Spleen (tissue), 11 donors: ENCODE measurements around the gene LGALS8. TPM values are rescaled to one million over a fixed set of nuclear protein-coding genes. Genes with fewer than 3 reads are reported as not detected.

Experiments
- DNase-seq: peaks from one replicate; pipeline ENCODE4 v3.0.0-alpha.2; 2020
- H3K27ac ChIP-seq, 8 donors: fragments of 200-600 bp; sonication (generic) in 7 of 8; 1 replicate in 4 of 8; 2 replicates in 4 of 8; pipeline versions ENCODE4 v1.5.0 to v1.8.0; 2016 to 2021; ENCODE audit warnings: inconsistent platforms in 4 of 8, mild to moderate bottlenecking in 4 of 8, moderate library complexity in 1 of 8
- H3K27me3 ChIP-seq, 7 donors: fragments of 200-600 bp; sonication (generic) in 6 of 7; replicated peaks in 1 of 7; 1 replicate in 4 of 7; 2 replicates in 3 of 7; pipeline versions ENCODE4 v1.5.0 to v1.8.0; 2016 to 2021; ENCODE audit warnings: inconsistent platforms in 3 of 7, mild to moderate bottlenecking in 1 of 7
- H3K36me3 ChIP-seq, 6 donors: fragments of 200-600 bp; sonication (generic) in 5 of 6; 1 replicate in 4 of 6; 2 replicates in 2 of 6; pipeline versions ENCODE4 v1.5.0 to v1.8.0; 2016 to 2021; ENCODE audit warnings: inconsistent platforms in 2 of 6
- H3K4me1 ChIP-seq, 6 donors: fragments of 200-600 bp; sonication (generic) in 5 of 6; 1 replicate in 3 of 6; 2 replicates in 3 of 6; pipeline versions ENCODE4 v1.5.0 to v1.8.0; 2016 to 2021; ENCODE audit warnings: inconsistent platforms in 3 of 6
- H3K4me3 ChIP-seq, 8 donors: fragments of 200-600 bp; sonication (generic) in 7 of 8; 1 replicate in 4 of 8; 2 replicates in 4 of 8; pipeline versions ENCODE4 v1.5.0 to v1.8.0; 2016 to 2021; ENCODE audit warnings: inconsistent platforms in 4 of 8, mild to moderate bottlenecking in 4 of 8, moderate library complexity in 2 of 8
- H3K9me3 ChIP-seq, 8 donors: fragments of 200-600 bp; sonication (generic) in 7 of 8; 1 replicate in 4 of 8; 2 replicates in 4 of 8; pipeline versions ENCODE4 v1.5.0 to v1.8.0; 2016 to 2021; ENCODE audit warnings: inconsistent platforms in 4 of 8
- CTCF ChIP-seq, 11 experiments: fragments of 200-600 bp in 7 of 11; fragments of 450-650 bp in 4 of 11; sonication (generic) in 4 of 11; IDR thresholded peaks in 8 of 11; conservative IDR thresholded peaks in 3 of 11; 1 replicate in 7 of 11; 2 replicates in 4 of 11; pipeline versions ENCODE4 v1.4.0 to v1.8.0; 2016 to 2021; ENCODE audit warnings: antibody characterized with exemption in 11 of 11, inconsistent platforms in 4 of 11, mild to moderate bottlenecking in 1 of 11
- POLR2A ChIP-seq, 3 donors: fragments of 450-650 bp; IDR thresholded peaks; one replicate each; pipeline ENCODE4 v1.5.1; 2017; ENCODE audit warnings: antibody characterized with exemption in 3 of 3, mild to moderate bottlenecking in 1 of 3
- POLR2AphosphoS5 ChIP-seq, 3 donors: sonication (generic); formaldehyde crosslinking; IDR thresholded peaks; one replicate each; pipeline ENCODE4 v1.5.1; 2017; ENCODE audit warnings: antibody characterized with exemption in 3 of 3
- WGBS, 5 donors: extraction: QIAGEN DNeasy Blood & Tissue Kit in 3 of 5; methylation state at CpG; one replicate each; pipeline versions ENCODE4 v1.1.5 to v1.1.7; 2013 to 2018; 5-methylcytosine and 5-hydroxymethylcytosine counted together
- intact Hi-C: fragments of 100-400 bp; cut with DNase I; formaldehyde crosslinking; loops from one replicate; pipeline ENCODE4 v1.15.0; 2023; ENCODE audit warnings: low total_unique reads
- polyA plus RNA-seq, 3 donors: library from polyadenylated mRNA; stranded (reverse); fragments of 200-250 nt; gene quantifications; one replicate each; pipeline ENCODE4 v1.2.1, GENCODE V29; 2013
- total RNA-seq, 7 donors: library from RNA; depleted of rRNA in 3 of 7; stranded (reverse); fragments of >200 nt in 3 of 7; fragmentation: NEBNext Ultra II Directional in 4 of 7; extraction: Animal tissue kit (Norgen Biotek cat#: 25700) in 4 of 7; gene quantifications; one replicate each; pipeline versions ENCODE4 v1.1.0 to v1.2.1, GENCODE V29; 2016 to 2021
- donor health status: healthy with polysubstance abuse.
- donor health status: DM: no; HTN: no; CAD: no; lungs with moderate emphysema.
- donor health status: DM: no; HTN: no; CAD: no.
- donor health status: Bipolar disorder and iron deficiency.
- donor health status: healthy.
- donor health status: DM: no; HTN: no; CAD: no.
- donor health status: DM: yes; HTN: yes; CAD: no.

LGALS8 gene
- total and polyA plus RNA-seq, 10 donors = 18.4 to 276 (median 143) TPM

- no peaks in the 10 kb centered on the region for H3K9me3 ChIP-seq
- no peaks in the 10 kb centered on the region for H3K27me3 ChIP-seq
- TF ChIP-seq CTCF (IDR thresholded peaks at IDR 0.05 in 8 of 11, conservative IDR thresholded peaks at IDR 0.05 in 3 of 11) = no peak
- TF ChIP-seq POLR2AphosphoS5 (IDR thresholded peaks at IDR 0.05) = peak in 1 of 3 donors; percentile 6
- TF ChIP-seq POLR2A (IDR thresholded peaks at IDR 0.05) = no peak
- DNase-seq = no peak
- WGBS, 5 donors = 86 to 90% (median 89%) methylated on average over 4 of the region's 4 CpGs
- no peak overlapping the region for H3K4me3 ChIP-seq
- H3K4me1 ChIP-seq = peaks cover 0 to 78% (median 30%) of the 10 kb centered on the region in 6 donors
- H3K27ac ChIP-seq = peak overlapping the region in 1 of 8 donors; percentile 68
- H3K36me3 ChIP-seq = peaks cover 0 to 85% (median 31%) of the 10 kb centered on the region in 6 donors
- intact Hi-C loops = no loop called here
Measured at GRCh38 chr1:236532850-236533249, 9.1 kb downstream of the LGALS8 start.

GRCh38 chr1:236534151-236534651, 10.4 kb downstream of the LGALS8 start:
- intact Hi-C loops = no loop called here
- DNase-seq = no peak

GRCh38 chr1:236535190-236535589, 11.4 kb downstream of the LGALS8 start:
- intact Hi-C loops = no loop called here
- H3K36me3 ChIP-seq = peaks cover 2 to 84% (median 51%) of the 10 kb centered on the region in 6 donors
- no peak overlapping the region for H3K27ac ChIP-seq
- no peak for TF ChIP-seq CTCF (IDR thresholded peaks at IDR 0.05 in 8 of 11, conservative IDR thresholded peaks at IDR 0.05 in 3 of 11)
- no peak for TF ChIP-seq POLR2AphosphoS5 (IDR thresholded peaks at IDR 0.05)
- no peak for TF ChIP-seq POLR2A (IDR thresholded peaks at IDR 0.05)
- no peak overlapping the region for H3K4me3 ChIP-seq
- H3K4me1 ChIP-seq = peaks cover 0 to 61% (median 29%) of the 10 kb centered on the region in 6 donors
- no peaks in the 10 kb centered on the region for H3K9me3 ChIP-seq
- 93 to 100% (median 96%) methylated on average over 1 of the region's 1 CpG for WGBS, 5 donors
- DNase-seq = no peak
- H3K27me3 ChIP-seq = no peaks in the 10 kb centered on the region

More at GRCh38 chr1:236534151-236534651, 10.4 kb downstream of the LGALS8 start:
- Histone ChIP-seq H3K27ac (no peak overlapping the region), H3K4me3 (no peak overlapping the region), H3K9me3 (no peaks in the 10 kb centered on the region), H3K36me3 (peaks cover 2 to 84% (median 41%) of the 10 kb centered on the region in 6 donors), H3K4me1 (peaks cover 0 to 71% (median 30%) of the 10 kb centered on the region in 6 donors), H3K27me3 (no peaks in the 10 kb centered on the region)
- TF ChIP-seq POLR2A (IDR thresholded peaks at IDR 0.05) (no peak), POLR2AphosphoS5 (IDR thresholded peaks at IDR 0.05) (no peak), CTCF (IDR thresholded peaks at IDR 0.05 in 8 of 11, conservative IDR thresholded peaks at IDR 0.05 in 3 of 11) (no peak)
- 63 to 78% (median 69%) methylated on average over 4 of the region's 4 CpGs for WGBS, 5 donors

- DNase-seq = no peak
- 91 to 95% (median 94%) methylated on average over 6 of the region's 6 CpGs for WGBS, 5 donors
- TF ChIP-seq CTCF (IDR thresholded peaks at IDR 0.05 in 8 of 11, conservative IDR thresholded peaks at IDR 0.05 in 3 of 11) = no peak
- TF ChIP-seq POLR2AphosphoS5 (IDR thresholded peaks at IDR 0.05) = no peak
- no peak for TF ChIP-seq POLR2A (IDR thresholded peaks at IDR 0.05)
- H3K36me3 ChIP-seq = peaks cover 2 to 86% (median 56%) of the 10 kb centered on the region in 6 donors
- H3K9me3 ChIP-seq = no peaks in the 10 kb centered on the region
- no peak overlapping the region for H3K27ac ChIP-seq
- H3K4me3 ChIP-seq = no peak overlapping the region
- intact Hi-C loops = no loop called here
- peaks cover 0 to 56% (median 25%) of the 10 kb centered on the region in 6 donors for H3K4me1 ChIP-seq
- H3K27me3 ChIP-seq = no peaks in the 10 kb centered on the region
Measured at GRCh38 chr1:236535662-236536161, 11.9 kb downstream of the LGALS8 start.
